GM12873 (cell line): Measurements from ENCODE around the gene CYBRD1.

Experiments used
- TF ChIP-seq, protein P1 (sequence below): IDR thresholded peaks from 2 replicates; pipeline ENCODE4 v1.5.1; 2012; ENCODE audit warnings: low read depth, mild to moderate bottlenecking, moderate library complexity, low read length, control low read depth; ENCODE audit not compliant: insufficient read depth; ENCODE audit errors: missing control alignments

CYBRD1 gene

DNA sequence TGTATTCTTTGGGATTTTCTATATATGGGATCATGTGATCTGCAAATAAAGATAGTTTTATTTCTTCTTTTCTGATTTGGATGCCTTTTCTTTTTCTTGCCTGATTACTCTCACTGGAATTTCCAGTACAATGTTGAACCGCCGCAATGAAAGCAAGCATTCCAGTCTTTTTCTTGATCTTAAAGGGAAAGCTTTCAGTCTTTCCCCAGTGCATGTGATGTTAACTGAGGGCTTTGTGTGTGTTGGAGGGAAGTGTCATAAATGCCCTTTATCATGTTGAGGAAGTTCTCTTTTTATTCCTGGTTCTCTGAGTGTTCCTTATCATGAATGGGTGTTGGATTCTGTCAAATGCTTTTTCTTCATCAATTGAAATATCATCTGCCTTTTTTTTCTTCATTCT, 16.9 kb upstream of the CYBRD1 start:
- TF ChIP-seq, protein P1, sequence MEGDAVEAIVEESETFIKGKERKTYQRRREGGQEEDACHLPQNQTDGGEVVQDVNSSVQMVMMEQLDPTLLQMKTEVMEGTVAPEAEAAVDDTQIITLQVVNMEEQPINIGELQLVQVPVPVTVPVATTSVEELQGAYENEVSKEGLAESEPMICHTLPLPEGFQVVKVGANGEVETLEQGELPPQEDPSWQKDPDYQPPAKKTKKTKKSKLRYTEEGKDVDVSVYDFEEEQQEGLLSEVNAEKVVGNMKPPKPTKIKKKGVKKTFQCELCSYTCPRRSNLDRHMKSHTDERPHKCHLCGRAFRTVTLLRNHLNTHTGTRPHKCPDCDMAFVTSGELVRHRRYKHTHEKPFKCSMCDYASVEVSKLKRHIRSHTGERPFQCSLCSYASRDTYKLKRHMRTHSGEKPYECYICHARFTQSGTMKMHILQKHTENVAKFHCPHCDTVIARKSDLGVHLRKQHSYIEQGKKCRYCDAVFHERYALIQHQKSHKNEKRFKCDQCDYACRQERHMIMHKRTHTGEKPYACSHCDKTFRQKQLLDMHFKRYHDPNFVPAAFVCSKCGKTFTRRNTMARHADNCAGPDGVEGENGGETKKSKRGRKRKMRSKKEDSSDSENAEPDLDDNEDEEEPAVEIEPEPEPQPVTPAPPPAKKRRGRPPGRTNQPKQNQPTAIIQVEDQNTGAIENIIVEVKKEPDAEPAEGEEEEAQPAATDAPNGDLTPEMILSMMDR: no peak

DNA sequence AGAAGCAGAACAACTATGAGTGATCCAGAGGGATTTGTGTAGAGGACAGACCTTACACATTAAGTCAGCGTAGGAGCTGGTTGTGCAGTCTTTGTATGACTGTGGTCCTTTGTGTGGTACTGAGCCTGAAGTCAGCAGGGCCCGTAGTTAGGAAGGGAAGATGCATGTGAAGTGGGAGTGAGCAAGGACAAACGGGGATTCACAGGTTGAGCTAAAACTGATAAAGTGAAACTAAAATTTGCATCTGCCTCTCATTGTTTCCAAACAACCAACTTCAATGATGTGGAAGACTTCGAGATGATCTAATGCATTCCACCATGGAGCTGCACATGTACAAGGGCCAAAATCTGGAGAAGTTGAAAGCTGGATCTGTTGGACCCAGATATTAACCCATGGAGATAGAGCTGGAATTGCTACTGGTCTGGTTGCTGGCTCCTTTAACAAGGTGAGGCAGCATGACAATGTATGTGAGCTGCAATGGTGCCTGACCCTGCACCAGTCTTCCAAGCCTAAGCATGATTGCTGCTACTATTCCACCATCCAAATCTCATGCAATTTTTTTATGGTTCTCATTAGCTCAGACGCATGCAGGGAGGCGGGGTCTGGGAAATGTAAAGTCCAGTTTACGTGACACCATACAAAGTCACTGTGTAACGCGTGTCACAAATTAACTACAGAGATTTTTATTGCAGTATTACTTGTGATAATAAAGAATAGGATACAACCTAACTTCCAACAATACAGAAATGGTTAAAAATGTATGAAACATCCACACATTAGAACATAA, 12.1 kb upstream of the CYBRD1 start:
- TF ChIP-seq, protein P1: no peak

DNA sequence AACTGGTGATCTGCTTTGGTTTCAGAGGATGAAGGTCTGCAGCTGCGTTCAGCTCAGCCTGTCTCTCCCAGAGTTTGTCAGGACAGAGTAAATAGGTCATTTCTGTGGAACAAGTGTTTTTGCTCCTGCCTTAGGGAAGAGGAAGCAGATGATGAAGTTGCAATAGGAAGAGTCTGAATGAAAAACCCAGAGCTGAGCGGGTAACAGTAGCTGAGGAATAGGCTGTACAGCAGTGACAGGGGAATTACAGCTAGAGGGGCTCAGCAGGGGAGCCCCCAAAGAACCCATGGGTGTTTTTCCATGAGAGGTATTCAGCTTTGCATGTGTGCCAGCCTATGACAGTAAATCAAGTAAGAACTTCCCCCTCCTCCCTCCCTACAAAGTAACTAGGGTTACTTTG, 10.3 kb upstream of the CYBRD1 start:
- TF ChIP-seq, protein P1: no peak

DNA sequence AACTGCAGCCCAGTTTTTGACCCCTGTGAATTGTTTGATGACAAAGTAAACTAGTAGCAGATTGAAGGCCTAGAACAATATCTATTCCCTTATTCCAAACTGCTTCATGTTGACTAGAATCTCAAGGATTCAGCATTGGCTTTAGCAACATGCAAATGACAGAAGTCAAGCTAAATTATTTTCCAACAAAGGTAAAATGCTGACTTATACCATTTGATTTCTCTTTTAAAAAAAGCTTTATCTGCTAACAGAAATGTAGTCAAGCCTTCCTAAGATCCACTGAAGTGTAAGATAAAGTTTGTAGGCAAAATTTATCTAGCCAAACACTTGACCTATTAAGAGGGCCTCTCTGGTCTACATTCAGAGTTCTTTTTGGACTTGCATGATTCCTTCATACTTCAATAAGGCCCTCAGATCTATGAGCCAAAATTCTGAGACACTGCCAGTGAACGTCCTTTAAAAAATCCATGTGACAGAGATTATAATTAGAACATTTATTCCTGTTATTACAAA, 9.5 kb upstream of the CYBRD1 start:
- TF ChIP-seq, protein P1: no peak

DNA sequence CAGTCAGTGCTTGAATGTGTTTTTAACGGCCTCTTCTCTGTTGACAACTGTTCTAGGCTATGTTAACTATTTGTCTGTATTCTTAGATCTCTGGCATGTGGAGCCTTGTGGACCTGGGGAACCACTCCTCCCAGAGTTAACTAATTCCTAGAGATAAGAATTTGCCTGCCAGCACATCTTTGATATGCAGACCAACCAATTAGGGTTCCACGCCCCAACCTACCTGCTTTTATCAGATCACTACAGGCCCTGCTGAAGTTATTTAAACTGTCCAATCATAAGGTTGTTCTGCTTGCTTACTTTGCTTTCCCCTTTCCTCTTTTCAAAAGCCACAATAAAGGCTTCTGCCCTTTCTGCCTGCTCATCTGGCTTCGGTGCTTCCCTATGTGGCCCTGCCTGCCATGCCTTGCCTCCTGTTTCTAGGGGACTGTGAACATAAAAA, 8.5 kb upstream of the CYBRD1 start:
- TF ChIP-seq, protein P1: no peak

DNA sequence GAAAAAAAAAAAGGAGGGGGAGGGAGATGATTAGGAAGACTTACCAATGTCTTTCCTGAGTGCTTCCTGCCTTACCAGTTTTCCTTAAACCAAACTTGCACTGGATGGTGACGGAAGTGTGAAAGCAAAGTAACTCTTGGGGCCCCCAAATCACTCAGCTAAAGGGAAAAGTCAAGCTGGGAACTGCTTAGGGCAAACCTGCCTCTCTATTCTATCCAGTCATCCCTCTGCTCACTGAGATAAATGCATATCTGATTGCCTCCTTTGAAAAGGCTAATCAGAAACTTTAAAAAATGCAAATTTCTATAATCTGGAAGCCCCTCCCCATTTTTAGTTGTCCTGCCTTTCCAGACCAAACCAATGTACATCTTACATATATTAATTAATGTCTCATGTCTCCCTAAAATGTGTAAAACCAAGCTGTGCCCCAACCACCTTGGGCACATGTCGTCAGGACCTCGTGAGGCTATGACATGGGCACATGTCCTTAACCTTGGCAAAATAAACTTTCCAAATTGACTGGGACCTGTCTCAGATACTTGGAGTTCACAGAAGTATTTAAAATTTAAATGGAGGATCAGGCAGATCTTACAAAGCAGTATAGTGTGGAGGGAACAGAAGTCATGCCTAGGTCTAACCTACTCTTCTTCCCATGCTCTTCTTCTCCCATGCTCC, 7.2 kb upstream of the CYBRD1 start:
- TF ChIP-seq, protein P1: no peak

DNA sequence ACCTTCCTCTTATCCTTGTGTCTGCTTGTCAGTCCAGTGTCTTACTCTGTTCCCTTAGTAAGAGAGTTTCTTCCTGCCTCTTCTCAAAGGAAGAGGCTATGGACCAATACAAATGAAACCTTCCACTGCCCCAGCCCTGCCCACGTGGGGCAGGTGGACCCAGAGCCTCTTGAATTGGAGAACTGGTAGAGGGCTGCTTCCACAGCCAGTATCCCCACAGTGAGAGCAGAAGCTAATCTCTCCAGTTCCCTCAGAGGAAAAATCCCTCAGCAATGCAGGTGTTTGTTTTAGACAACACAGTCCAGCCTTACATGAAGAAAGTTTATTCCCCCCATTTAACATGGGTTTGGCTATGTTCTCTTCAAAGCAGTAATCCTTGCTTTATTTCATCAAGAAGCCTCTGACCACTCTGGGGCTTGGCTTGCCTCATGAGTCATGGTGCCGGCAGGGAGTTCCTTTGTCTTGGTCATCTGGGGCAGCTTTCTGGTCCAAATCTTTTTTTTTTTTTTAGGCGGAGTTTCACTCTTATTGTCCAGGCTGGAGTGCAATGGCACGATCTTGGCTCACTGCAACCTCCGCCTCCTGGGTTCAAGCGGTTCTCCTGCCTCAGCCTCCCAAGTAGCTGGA, 6.5 kb upstream of the CYBRD1 start:
- TF ChIP-seq, protein P1: no peak
